Cardiac septum (tissue), 1 donor: ENCODE measurements around the gene SUCO. TPM values are rescaled to one million over a fixed set of nuclear protein-coding genes. Genes with fewer than 3 reads are reported as not detected.

Experiments used
- DNase-seq: peaks from one replicate; pipeline ENCODE4 v3.0.0-alpha.2; 2020; ENCODE audit warnings: low spot score
- intact Hi-C: fragments of 100-400 bp; cut with DNase I; formaldehyde crosslinking; loops from one replicate; pipeline ENCODE4 v1.14.0; 2022
- total RNA-seq: library from RNA; stranded (reverse); fragmentation: NEBNext Ultra II Directional; extraction: Animal tissue kit (Norgen Biotek cat#: 25700); gene quantifications from one replicate; pipeline ENCODE4 v1.2.1, GENCODE V29; 2021
- donor health status: DM: no; HTN: no; CAD: no.

The SUCO gene
- total RNA-seq, 1 donor from 2014 or later = 27.4 TPM

- intact Hi-C loops = no loop called here
- no peak for DNase-seq
Observed at GRCh38 chr1:172512591-172512990, 20.4 kb upstream of the SUCO start.

GRCh38 chr1:172513479-172513878 is 19.5 kb upstream of the SUCO start:
- intact Hi-C loops = no loop called here
- no peak for DNase-seq

DNA sequence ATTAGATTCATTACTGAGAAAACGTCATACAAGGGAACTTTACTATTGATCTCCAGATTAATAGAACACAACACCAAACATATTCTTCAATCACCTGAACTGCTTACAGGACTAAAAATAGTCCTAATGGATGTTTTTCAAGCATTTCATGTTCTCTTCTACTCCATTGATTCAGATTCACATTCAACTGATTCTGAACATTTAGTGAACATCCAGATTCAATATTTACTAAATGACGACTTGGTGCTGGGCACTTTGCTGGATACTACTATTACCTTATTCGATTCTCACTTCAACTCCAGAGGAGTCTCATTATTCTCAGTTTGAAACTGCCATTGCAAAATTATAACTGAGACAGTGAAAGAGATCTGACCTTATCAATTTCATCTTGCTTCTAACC is 18.8 kb upstream of the SUCO start:
- no peak for DNase-seq
- intact Hi-C loops = no loop called here

GRCh38 chr1:172515436-172515835 is 17.5 kb upstream of the SUCO start:
- no peak for DNase-seq
- intact Hi-C loops = no loop called here

DNA sequence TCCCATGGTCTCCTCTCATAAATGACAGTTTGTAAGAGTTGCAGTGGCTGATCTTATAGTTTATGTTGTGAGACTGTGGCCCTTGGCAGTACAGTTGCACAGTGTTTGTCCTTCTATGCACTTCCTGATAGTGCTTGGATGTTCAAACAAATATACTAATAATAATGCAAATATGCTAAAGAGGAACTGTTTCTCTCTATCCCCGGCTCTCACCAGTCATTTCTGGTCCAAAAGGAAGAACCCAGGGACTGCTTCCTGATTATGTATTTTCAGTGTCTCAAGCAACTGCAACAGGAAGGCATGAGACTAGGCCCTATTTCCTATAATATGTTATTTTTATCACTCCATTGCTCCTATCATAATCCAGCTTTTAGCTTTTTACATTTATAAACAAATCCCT is 17.0 kb upstream of the SUCO start:
- intact Hi-C loops = no loop called here
- DNase-seq = no peak

DNA sequence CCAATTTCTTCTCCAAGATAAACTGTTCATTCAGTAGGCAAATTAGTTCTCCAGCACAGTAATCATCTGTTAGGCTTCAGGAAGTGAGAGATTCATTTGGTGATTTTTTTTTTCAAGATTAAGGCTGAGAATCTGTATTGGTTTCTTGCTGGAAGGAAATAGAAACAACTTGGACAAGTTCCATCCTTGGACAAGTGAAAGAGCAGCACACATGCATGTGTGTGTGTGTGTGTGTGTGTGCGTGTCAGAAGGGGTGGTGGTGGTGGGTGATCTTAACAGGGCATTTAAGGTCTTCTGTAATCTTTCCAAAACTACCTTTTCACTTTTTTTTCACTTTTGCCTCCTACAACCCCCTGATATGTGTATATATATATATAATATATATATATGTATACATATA is 15.9 kb upstream of the SUCO start:
- intact Hi-C loops = no loop called here
- no peak for DNase-seq

GRCh38 chr1:172517545-172517944 is 15.4 kb upstream of the SUCO start:
- DNase-seq = no peak
- intact Hi-C loops = no loop called here

GRCh38 chr1:172529304-172529703 is 3.6 kb upstream of the SUCO start:
- no peak for DNase-seq
- intact Hi-C loops = no loop called here

GRCh38 chr1:172530000-172530399 is 3.0 kb upstream of the SUCO start:
- intact Hi-C loops = no loop called here
- DNase-seq = no peak

GRCh38 chr1:172531412-172532182 is 1.4 kb upstream of the SUCO start:
- intact Hi-C loops = loop anchor here (2.0 kb wide), 1 partner anchor 87 kb away; the partner anchor contains the start of gene PIGC
- no peak for DNase-seq

DNA sequence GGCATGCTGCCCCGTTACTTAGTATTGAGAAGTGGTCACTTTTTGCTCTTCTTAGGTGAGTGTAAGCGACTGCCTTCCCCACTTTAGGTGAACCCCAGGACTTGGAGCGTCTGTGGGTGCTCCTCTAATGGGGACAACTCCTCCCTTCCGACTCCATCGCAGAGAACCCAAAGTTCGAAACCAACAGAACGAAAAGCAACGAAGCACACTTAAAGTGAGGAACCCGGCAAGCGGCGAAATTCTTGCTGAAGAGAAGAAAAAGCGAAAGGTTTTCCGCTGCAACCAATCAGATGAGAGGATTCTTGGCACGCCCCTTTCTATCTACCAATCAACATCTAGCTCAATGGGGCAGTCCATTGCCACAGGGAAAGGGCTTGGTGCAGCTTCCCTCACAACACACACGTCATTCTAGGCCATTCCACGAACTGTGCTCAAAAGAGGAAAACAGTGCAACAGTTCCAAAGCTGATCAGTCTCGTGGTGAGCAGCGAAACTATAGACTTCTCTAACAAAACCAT is 709 bp upstream of the SUCO start:
- intact Hi-C loops = loop anchor here (2.0 kb wide), 1 partner anchor 87 kb away; the partner anchor contains the start of gene PIGC
- DNase-seq = peak; percentile 92

DNA sequence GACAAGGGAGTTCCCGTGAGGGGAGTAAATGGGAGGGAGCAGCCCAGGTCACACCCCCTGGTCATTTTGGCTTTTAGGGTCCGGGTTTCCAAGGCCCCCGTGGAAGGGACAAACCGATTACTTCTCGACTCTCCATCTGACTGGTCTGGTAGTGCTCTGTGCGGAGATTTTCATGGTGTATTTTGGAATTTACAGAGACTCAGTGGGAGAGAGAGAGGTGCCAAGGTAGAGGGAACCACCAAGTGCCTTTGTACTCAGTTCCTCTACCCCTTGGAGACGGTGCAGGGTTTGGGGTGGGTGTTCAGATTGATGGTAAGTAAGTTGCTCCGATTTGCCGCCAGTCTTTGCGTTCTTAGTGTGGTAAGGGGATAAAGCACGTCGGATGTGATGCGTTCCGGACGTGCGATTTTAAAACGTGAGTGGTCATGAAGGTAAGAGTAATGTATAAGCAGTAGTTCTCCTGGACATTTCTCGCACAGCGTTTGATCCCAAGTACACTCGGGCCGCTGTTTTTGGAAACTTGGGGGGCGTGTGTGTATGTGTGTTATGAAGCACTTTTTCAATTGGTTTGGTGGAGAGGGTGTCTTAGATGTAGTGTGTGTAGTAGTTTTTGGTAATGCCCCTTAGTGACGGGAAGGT is 682 bp downstream of the SUCO start:
- peak; percentile 75 for DNase-seq

DNA sequence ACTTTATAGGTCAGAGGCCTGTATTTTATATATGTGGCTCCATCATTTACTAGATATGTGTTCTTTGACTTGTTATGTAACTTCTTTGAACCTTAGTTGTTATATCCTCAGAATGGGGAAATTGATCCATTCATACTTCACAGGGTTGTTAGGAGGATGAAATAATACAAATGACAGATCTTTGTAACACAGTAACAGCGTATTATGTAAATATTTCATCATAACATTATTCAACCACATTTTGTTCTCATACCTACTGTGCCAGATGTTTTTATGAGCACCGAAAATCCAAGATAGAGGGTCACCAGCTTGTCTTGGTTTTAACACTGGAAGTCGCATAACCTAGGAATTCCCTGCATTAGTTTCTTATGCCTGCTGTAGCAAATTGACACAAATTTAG is 3.3 kb downstream of the SUCO start:
- intact Hi-C loops = no loop called here
- no peak for DNase-seq

More for the DNA sequence above, 682 bp downstream of the SUCO start:
- intact Hi-C loops = loop anchor here (2.0 kb wide), 1 partner anchor 89 kb away; the partner anchor contains the start of gene PIGC

DNA sequence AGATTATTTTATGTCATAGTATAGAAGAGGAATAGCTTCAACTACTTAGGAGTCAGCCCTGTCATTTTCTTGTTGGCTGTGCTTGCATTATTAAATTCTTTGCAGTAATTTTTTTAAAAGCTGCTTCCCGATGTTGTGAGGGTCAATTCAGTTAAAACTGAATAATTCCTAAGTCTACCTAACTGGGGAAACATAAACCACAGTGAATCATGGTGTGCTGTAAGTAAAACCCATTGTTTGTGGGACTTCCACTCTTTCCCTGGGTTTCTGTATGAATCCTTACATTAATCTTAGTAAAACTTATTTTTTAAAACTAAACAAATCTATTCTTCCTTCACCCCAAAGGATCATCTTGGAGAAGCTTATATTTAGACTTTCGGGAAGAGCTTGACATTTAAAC is 4.4 kb downstream of the SUCO start:
- no peak for DNase-seq
- intact Hi-C loops = no loop called here

GRCh38 chr1:172537827-172538391 is 5.0 kb downstream of the SUCO start:
- DNase-seq = no peak
- intact Hi-C loops = no loop called here

GRCh38 chr1:172540635-172541034 is 7.7 kb downstream of the SUCO start:
- intact Hi-C loops = no loop called here
- no peak for DNase-seq

DNA sequence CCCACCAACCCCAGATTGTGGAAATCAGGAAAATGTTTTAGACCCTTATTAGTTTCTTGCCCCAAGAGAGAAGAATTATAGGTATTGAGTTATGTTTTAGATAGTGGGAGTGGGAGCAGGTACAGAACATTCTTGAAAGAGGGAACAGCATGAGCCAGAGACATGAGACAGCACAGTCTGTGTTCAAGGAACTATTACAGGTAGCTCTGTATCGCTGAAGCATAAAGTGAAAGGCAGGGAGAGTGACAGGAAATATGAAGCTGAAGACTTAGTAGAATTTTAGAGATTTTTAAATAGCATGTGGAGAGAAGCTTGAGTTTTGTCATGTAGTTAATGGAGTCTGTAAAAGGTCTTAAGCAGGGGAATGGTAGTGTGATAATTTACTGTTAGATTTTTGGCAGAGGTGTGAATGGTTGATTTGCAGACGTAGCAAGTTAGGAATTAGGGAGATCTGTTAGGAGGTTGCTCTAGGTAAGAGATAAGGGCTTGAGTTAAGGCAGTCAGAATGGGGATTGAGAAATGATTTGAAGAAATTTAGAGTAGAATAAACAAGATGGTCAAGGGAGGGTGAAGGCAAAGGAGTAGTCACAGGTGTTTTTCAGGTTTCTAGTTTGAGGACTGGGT is 11.6 kb downstream of the SUCO start:
- DNase-seq = no peak
- intact Hi-C loops = no loop called here

GRCh38 chr1:172545396-172546004 is 12.6 kb downstream of the SUCO start:
- no peak for DNase-seq
- intact Hi-C loops = no loop called here

DNA sequence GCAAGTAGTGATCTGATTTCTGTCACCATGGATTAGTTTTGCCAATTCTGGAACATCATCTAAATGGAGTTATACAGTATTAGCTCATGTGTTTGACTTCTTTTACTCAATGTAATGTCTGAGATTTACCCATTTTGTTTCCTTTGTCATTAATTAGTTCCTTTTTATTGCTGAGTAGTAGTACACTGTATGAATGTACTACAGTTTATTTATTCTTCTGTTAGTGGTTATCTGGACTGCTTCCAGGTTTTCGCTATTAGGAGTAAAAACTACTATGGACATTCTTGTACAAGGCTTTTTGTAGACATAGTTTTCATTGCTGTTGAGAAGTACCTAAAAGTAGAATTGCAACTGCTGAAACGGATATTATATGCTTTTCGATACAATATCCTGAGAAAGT is 14.1 kb downstream of the SUCO start:
- intact Hi-C loops = no loop called here
- no peak for DNase-seq
